Ramos (cell line): Measurements from ENCODE around the gene RLN3.

ENCODE experiments used
- in situ Hi-C: fragments of 300-500 bp; cut with MboI; formaldehyde crosslinking; loops from one replicate; pipeline ENCODE4 v1.14.3; 2022; ENCODE audit warnings: low sequenced_read_pairs; ENCODE audit not compliant: unreplicated experiment

RLN3 gene

DNA sequence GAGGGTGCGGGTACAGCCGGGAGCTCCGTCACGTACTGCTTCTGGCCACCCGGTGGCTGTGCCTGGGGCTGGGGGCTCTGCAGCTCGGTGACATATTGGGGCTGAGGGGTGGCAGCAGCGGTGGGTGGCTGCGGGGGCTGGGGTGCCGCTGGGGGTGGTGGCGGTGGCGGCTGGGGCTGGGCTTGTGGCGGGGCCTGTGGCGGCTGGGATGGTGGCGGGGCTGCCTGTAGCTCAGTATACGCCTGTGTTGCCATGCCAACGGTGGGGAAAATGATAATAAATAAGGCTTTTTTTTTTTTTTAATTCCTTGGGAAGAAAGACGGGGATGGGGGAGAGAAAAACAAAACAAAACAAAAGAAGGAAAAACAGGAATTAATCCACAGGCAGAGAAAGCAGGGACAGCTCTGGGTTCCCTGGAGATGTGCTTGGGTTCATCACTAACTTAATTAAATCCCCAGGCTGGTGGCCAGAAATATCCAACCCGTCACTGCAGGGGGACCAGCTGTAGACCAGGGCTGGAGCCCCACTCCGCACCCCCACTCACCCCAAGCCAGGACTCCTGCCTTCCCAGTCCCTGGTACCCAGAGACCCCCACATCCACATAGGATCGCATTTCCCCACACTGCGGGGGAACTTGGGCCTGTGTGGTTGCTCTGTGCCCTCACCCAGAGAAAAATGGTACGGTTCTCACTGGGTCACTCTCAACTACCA lies 34.2 kb upstream of the RLN3 start:
- in situ Hi-C loops = no loop called here

DNA sequence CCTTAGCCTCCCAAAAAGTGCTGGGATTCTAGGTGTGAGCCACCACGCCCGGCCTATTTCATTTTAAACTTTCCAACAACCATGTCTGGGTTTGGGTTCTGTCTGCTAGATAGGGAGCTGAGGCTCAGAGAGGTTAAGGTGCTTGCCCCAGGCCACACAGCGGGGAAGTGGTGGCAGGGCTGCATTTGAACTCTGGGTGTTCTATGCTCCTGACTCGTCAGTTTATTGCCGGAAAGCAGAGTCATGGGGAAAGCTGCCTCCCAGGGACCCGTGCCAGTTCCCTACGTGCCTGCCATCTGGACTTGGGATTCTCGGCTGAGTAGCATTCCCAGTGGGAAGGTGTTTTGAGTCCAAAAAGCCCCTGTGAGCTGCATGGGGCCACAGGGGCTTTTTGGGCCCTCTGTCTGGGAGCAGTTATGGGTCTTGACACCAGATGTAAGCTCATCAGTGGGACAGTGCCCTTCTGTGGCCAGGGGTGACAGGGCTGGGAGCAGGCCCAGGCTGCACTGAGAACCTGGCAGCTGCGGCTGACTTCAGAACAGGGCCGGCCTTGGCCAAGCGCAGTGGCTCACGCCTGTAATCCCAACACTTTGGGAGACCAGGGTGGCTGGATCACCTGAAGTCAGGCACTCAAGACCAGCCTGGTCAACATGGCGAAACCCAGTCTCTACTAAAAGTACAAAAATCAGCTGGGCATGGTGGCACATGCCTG lies 32.8 kb upstream of the RLN3 start:
- in situ Hi-C loops = no loop called here

GRCh38 chr19:13995878-13996765 lies 31.8 kb upstream of the RLN3 start:
- in situ Hi-C loops = no loop called here

DNA sequence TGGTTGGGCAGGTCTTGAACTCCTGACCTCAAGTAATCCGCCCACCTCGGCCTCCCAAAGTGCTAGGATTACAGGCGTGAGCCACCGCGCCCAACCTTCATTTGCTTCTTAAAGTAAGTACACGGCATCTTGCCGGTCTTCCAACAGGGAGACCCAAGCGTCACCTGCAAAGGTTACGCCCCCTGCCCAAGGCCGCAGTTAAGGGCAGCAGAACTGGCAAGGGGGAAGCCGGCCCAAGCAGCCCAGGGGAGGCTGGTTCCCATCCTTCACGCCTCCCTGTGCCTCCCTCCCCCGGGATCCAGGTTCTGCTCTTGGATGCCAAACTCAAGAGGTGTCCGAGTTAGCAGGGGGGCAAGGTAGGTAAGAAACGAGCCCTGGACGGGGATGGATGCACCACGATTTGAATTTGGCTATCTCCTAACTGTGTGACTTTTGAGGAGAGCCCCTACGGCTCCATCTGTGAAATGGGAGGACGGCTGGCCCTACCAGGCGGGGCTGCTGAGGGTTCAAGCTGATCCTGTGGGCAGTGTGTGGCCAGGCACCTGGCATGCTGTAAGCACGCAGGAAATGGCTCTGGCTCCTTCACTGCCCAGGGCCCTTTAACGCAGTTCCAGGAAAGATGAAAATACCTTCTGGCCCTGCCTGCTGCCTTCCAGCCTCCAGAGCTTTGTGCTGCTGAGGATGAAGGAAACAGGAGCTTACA lies 30.9 kb upstream of the RLN3 start:
- in situ Hi-C loops = no loop called here

DNA sequence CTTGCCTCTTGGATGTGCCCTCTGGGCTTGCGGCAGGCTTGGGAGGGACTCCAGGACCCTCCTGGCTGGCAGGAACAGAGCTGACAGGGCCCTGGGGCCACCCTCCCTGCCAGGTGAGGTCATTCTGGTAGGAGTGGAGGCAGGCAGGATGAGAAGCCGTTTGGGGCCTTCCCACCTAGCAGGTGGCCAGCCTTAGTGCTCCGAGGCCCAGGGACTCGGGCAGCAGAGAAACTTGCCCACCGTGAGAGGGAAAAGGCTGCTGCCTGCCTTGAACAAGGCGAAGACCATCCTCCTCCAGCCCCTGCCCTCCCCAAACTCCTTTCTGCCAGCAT lies 30.4 kb upstream of the RLN3 start:
- in situ Hi-C loops = no loop called here

DNA sequence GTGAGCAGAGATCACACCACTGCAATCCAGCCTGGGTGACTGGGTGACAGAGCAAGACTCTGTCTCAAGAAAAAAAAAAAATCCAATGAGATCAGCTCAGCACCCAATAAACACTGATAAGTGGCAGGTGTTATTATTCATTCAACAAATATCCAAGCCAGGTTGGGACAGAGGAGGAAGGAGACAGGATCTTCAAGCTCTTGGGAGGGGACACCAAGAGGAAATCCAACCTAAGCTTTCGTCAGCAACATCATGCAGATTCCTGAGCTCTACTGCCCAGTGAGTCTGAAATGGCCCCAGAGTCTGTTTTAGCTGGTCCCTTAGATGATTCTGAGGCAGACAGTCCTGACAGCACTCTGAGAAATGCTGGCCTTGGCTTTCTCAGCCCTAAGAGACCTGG lies 29.5 kb upstream of the RLN3 start:
- in situ Hi-C loops = no loop called here

- in situ Hi-C loops = no loop called here
Measured at GRCh38 chr19:13999085-13999484, 28.9 kb upstream of the RLN3 start.

DNA sequence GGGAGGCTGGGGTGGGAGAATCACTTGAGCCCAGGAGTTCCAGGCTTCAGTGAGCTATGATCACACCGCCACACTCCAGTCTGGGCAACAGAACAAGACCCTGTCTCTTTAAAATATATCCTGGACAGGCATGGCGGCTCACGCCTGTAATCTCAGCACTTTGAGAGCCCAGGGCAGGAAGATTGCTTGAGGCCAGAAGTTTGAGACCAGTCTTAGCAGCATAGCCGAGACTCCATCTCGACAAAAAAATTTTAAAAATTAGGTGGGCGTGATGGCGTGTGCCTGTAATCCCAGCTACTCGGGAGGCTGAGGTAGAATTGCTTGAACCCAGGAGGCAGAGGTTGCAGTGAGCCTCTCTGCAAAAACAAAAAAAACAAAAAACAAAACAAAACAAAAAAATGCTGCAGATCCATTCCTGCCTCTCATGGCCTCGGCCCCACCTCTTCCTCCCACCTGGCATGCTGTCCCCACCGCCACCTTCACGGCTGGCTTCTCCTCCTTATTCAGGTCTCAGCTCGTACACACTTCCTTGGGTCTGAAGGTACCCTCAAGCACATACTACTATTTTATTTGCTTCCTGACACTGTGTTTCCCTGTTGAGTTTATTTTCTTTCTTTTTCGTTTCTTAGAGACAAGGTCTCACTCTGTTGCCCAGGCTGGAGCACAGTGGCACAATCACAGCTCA lies 27.1 kb upstream of the RLN3 start:
- in situ Hi-C loops = no loop called here

- in situ Hi-C loops = no loop called here
Measured at GRCh38 chr19:14002571-14003250, 25.2 kb upstream of the RLN3 start.

- in situ Hi-C loops = no loop called here
Measured at GRCh38 chr19:14003251-14004055, 24.5 kb upstream of the RLN3 start.

DNA sequence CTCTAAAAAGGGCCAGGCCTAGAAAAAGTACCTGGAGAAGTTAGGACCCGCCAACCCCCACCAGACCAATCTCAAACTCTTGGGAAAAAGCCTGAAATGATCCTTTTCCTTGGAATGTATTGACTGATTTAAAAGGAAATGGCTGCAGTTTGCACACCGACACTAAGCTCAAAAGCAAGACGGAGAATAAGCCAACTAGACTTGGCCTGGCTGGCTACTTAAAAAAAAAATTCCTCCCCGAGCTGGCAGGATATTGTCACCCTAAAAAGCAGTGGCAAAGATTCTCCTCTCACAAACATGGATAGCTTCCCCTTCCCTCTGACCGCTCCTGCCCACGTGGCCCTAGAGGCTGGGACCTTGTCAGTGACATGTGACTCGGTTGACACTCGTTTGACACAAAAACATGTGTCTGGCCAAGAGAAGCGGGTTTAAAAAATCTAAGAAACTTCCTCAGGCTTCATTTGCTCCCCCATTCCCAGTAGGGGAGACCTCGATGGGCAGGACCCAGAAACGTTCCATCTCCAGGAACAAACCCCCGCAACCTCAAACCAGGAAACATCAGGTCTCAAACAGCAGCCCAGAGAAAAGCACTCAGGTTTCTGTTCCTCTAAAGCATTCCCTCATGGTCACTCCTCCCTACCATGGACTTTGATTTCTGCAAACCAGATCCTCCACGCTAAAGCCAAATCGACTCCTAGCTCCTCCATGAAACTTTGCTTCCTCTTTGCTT lies 23.2 kb upstream of the RLN3 start:
- in situ Hi-C loops = no loop called here

- in situ Hi-C loops = no loop called here
Measured at GRCh38 chr19:14005349-14006084, 22.4 kb upstream of the RLN3 start.

DNA sequence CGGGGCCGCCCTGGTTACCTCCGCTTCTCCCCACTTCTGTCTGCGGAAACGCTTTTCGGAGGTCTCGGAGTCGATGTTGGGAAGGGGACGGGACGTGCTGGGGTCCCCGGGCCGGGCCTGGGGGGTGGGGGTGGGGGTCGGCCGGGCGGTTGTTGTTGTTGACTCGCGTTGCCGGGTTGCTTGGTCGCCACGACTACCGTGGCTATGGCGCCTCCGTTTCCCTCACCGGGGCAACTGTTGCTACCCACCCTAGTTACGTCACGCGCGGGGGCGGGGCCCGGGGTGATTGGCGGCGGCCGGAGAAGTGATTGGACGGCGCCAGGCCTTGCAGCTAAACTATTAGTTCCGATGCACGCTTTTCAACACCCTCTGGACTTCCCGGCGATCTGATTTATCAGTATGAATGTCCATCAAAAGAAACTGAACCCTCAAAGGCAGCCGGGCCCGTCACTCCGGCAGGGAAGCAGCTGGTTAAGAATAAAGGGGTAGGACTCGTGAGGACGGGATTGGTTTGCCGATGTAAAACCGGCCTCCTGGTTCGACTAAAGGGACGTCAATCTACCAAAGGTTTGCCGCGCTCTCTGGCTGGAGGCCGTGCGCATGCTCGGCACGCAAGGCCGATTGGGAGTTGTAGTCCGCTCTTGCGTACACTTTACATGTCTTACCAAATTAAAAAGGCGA lies 21.7 kb upstream of the RLN3 start, which contains the start of gene RFX1:
TSS of gene RFX1 (minus strand) at position 236 of the 681 bp plus-strand sequence. CDS start 12,477 bp downstream, outside the sequence.
- in situ Hi-C loops = no loop called here

DNA sequence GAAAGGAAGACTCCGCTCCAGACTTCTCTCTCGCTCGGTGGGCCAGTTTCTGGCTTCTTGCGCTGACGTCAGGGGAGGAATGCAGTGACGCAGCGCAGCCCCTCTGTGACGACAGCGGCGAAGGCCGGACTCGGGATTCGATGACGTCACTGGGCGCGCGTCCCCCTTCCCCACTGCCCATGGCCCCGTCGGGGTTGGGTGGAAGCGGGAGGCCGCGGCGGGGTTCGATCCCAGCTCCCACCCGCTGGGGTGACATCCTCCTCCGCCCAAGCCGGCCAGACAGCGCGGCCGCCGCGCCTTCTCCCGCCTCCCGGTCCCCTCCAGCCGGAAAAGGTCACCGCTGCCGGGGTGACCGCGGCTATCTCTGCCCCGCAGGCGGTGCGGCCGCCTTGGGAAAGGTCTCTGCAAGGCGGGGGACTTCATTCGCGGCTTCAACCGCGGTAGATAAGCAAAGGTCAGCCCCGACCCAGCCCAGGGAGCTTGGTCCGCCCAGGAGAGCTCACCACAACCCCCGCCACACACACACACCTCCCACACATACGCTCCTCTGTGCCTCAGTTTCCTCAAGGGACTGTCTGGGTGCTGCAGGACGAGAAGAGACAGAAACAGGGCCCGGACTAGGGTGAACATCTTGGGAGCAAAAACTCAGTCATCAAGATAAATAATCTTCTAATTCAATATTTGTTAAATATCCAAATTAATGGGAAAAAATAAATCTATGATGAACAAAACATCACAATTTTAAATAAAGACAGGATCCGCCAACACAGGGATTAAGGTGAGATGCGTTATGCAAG lies 21.0 kb upstream of the RLN3 start:
- in situ Hi-C loops = no loop called here

GRCh38 chr19:14012378-14012915 lies 15.5 kb upstream of the RLN3 start:
- in situ Hi-C loops = no loop called here
